Uterus (tissue), 4 donors: ENCODE results near the gene VIL1. TPM values are rescaled to one million over a fixed set of nuclear protein-coding genes. Genes with fewer than 3 reads are reported as not detected.

ENCODE experiments used
- DNase-seq, 2 donors: peaks; one replicate each; pipeline ENCODE4 v3.0.0-alpha.2; 2019 to 2020
- H3K27ac ChIP-seq, 2 donors: fragments of 200-600 bp; sonication (generic); 1 replicate in 1 of 2; 2 replicates in 1 of 2; pipeline ENCODE4 v1.5.1; 2016 to 2018
- H3K27me3 ChIP-seq, 2 donors: fragments of 200-600 bp; sonication (generic); one replicate each; pipeline ENCODE4 v1.5.1; 2018 to 2019; ENCODE audit warnings: control low read depth in 1 of 2
- H3K36me3 ChIP-seq, 2 donors: fragments of 200-600 bp; sonication (generic); one replicate each; pipeline ENCODE4 v1.5.1; 2019; ENCODE audit warnings: control low read depth in 1 of 2
- H3K4me1 ChIP-seq, 2 donors: fragments of 200-600 bp; sonication (generic); one replicate each; pipeline ENCODE4 v1.5.1; 2018 to 2019; ENCODE audit warnings: control low read depth in 1 of 2
- H3K4me3 ChIP-seq, 2 donors: fragments of 200-600 bp; sonication (generic); 1 replicate in 1 of 2; 2 replicates in 1 of 2; pipeline ENCODE4 v1.5.1; 2018 to 2019; ENCODE audit warnings: mild to moderate bottlenecking in 1 of 2
- H3K9me3 ChIP-seq, 2 donors: fragments of 200-600 bp; sonication (generic); one replicate each; pipeline ENCODE4 v1.5.1; 2019; ENCODE audit warnings: control low read depth in 1 of 2
- POLR2A ChIP-seq, 2 donors: fragments of 450-650 bp; IDR thresholded peaks; one replicate each; pipeline ENCODE4 v1.6.1; 2016; ENCODE audit warnings: antibody characterized with exemption in 2 of 2, mild to moderate bottlenecking in 1 of 2, moderate library complexity in 1 of 2
- intact Hi-C: fragments of 100-400 bp; cut with DNase I; formaldehyde crosslinking; loops from one replicate; pipeline ENCODE4 v1.15.1; 2023; ENCODE audit warnings: low total_unique reads
- total RNA-seq, 4 donors: library from RNA; depleted of rRNA in 3 of 4; stranded (reverse); fragments of >200 nt in 3 of 4; gene quantifications; one replicate each; pipeline versions ENCODE4 v1.1.0 to v1.2.4, GENCODE V29; 2014 to 2023
- TF ChIP-seq, protein P1 (sequence below), 4 experiments: fragments of 200-600 bp in 2 of 4; fragments of 450-650 bp in 2 of 4; sonication (generic) in 2 of 4; IDR thresholded peaks; one replicate each; pipeline ENCODE4 v1.5.1; 2016 to 2019; ENCODE audit warnings: antibody characterized with exemption in 4 of 4, mild to moderate bottlenecking in 2 of 4, moderate library complexity in 1 of 4
- donor health status: DM: yes; HTN: yes; CAD: no.

The VIL1 gene
- total RNA-seq, 4 donors from 2014 or later, result 0.28 to 0.59 (median 0.51) TPM; not detected in 1

DNA sequence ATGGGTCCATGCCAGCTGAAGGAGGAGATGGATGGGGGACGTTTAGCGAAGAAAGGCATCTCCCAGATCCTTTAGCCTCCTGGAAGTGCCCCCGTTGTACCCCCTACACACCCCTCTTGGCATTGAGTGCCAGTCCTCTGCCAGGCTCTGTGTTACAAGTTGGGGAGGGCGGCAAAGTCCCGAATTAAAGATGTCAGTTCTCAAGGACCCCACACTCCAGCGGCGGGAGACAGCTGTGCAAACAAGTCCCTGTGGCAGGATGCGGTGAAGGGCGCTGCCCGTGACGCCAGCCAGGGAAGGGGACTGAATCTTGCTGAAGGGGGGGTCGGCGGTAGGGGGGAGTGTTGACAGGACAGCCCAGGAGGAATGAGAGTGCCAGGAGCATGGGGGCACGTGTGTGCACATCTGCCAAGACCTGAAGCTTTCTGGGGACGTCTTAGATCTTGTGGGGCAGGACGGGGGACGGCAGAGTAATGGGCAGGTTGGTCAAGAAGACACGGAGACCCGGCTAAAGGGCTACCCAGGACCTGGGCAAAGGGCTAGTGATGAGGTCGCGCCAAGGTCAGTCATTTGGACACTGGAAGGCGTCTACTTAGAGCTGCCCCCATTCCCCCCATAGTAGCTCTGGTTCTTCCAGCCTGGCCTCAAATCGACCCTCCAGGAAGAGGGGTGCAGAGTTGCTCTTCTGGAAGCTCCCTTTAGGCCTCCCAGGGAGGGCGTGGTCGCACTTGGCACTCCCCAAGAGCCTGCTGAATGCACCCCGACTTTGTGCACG lies 22.0 kb upstream of the VIL1 start:
- peak overlapping the region; percentile 99 for H3K27ac ChIP-seq
- H3K4me1 ChIP-seq, result peaks cover 0 to 13% of the 10 kb centered on the region in 2 donors
- no peaks in the 10 kb centered on the region for H3K27me3 ChIP-seq
- no peaks in the 10 kb centered on the region for H3K9me3 ChIP-seq
- TF ChIP-seq POLR2A (IDR thresholded peaks at IDR 0.05), result no peak
- TF ChIP-seq, protein P1, sequence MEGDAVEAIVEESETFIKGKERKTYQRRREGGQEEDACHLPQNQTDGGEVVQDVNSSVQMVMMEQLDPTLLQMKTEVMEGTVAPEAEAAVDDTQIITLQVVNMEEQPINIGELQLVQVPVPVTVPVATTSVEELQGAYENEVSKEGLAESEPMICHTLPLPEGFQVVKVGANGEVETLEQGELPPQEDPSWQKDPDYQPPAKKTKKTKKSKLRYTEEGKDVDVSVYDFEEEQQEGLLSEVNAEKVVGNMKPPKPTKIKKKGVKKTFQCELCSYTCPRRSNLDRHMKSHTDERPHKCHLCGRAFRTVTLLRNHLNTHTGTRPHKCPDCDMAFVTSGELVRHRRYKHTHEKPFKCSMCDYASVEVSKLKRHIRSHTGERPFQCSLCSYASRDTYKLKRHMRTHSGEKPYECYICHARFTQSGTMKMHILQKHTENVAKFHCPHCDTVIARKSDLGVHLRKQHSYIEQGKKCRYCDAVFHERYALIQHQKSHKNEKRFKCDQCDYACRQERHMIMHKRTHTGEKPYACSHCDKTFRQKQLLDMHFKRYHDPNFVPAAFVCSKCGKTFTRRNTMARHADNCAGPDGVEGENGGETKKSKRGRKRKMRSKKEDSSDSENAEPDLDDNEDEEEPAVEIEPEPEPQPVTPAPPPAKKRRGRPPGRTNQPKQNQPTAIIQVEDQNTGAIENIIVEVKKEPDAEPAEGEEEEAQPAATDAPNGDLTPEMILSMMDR (IDR thresholded peaks at IDR 0.05), result no peak
- intact Hi-C loops, result loop anchor here (10.0 kb wide), 1 partner anchor 102 kb away; the partner anchor contains the start of gene TMBIM1
- peak; percentile 65 to 76 for DNase-seq
- no peaks in the 10 kb centered on the region for H3K36me3 ChIP-seq
- peak overlapping the region; percentile 95 for H3K4me3 ChIP-seq

DNA sequence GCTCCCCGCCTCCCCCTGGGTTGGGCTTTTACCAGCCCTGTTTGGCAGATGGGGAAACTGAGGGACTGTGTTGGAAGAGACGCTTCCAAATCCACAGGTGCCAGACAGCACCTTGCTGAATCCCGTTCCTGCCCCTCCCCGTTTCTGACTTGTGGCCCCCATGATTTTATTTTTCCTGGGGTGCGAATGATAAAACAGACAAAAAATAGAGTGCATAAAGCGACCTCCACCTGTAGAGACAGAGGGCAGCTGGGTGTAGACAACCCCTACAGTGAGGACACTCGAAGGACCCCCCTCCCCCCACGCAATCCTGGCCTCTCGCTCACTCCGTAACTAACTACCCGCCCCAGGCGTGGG lies 21.5 kb upstream of the VIL1 start:
- H3K4me1 ChIP-seq, result peaks cover 0 to 19% of the 10 kb centered on the region in 2 donors
- H3K27me3 ChIP-seq, result no peaks in the 10 kb centered on the region
- H3K4me3 ChIP-seq, result peak overlapping the region; percentile 95
- TF ChIP-seq, protein P1 (IDR thresholded peaks at IDR 0.05), result no peak
- no peak for TF ChIP-seq POLR2A (IDR thresholded peaks at IDR 0.05)
- peak overlapping the region; percentile 99 for H3K27ac ChIP-seq
- intact Hi-C loops, result loop anchor here (10.0 kb wide), 1 partner anchor 103 kb away; the partner anchor contains the start of gene TMBIM1
- H3K9me3 ChIP-seq, result no peaks in the 10 kb centered on the region
- no peaks in the 10 kb centered on the region for H3K36me3 ChIP-seq
- DNase-seq, result no peak

DNA sequence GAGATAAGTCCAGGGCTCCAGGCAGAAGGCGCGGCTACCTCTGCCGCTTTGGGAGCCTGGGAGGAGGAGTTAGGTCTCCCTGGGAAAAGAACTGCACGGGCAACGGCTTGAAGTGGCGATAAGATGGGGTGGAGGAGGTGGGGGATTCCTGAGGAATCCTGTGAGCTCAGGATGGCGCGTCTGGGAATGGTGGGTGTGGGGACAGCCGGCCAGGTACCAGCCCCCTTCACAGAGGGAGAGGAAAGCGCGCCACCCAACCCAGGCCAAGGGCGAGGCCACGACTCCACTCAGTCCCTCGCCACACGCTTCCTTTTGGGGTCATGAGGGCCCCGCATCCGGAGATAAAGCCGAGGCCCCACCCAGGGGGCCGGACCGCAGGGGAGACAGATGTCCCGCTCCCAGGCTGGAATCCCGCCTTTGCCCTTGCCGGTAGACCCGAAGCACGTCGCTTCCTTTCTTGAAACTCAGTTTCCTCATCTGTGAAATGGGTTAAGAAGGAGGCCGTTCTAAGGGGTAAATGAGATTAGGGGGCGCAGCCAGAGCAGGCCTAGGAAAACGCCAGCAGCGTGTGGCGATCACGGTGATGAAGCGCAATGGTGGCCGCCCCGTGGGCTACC lies 21.0 kb upstream of the VIL1 start:
- no peaks in the 10 kb centered on the region for H3K36me3 ChIP-seq
- DNase-seq, result peak; percentile 72 to 77
- no peaks in the 10 kb centered on the region for H3K27me3 ChIP-seq
- H3K4me3 ChIP-seq, result peak overlapping the region; percentile 95
- TF ChIP-seq POLR2A (IDR thresholded peaks at IDR 0.05), result no peak
- TF ChIP-seq, protein P1 (IDR thresholded peaks at IDR 0.05), result peak in 1 of 4 experiments; percentile 5
- no peaks in the 10 kb centered on the region for H3K9me3 ChIP-seq
- peaks cover 0 to 23% of the 10 kb centered on the region in 2 donors for H3K4me1 ChIP-seq
- intact Hi-C loops, result loop anchor here (10.0 kb wide), 1 partner anchor 103 kb away; the partner anchor contains the start of gene TMBIM1
- H3K27ac ChIP-seq, result peak overlapping the region; percentile 99

DNA sequence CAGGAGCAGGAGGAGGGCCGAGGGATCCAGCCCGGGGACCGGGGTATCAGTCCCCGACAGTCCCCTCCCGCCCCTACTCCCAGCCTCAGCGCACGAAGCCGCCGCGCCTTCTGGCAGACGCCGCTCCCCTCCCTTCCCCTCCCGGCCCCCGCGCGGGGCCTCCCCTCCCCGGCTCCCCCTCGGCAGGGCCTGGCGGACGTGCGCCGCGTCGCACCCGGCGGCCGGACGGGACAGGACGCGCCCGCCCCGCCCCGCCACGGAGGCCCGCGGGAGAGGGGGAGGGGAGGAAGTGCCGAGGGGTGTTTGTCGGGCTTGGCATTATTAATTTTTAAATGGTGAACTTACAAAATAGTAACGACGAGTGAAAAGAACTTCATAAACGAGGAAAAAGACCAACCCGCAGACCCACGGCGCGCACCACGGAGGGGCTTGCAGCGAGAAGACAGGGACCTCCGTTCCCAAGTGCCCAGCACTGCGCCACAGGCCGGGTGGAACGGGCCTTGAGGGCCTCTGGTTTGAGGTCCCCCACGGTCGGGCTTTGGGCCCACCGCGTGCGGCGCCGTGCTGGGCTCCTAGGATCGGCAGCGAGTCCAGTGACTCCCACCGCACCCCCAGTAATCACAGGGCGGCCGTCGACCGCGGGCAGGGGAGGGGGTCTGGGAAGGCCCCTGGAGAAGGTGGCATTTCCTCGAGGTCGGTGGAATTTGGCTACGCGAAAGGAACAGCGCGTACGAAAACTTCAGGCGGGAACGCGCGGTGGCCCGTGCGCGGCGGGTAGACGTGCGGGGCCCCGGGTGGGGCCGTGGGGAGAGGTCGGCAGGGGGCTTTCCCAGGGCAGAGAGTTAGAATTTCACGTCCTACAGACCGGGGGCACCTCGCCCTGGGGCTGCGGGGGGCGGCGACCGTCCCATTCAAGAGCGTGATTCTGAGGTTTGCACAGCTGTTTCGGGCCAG lies 20.2 kb upstream of the VIL1 start:
- H3K27ac ChIP-seq, result peak overlapping the region; percentile 99
- TF ChIP-seq, protein P1 (IDR thresholded peaks at IDR 0.05), result peak in 1 of 4 experiments; percentile 13
- peak in 1 of 2 donors; percentile 46 for TF ChIP-seq POLR2A (IDR thresholded peaks at IDR 0.05)
- no peaks in the 10 kb centered on the region for H3K27me3 ChIP-seq
- DNase-seq, result peak; percentile 80 to 86
- intact Hi-C loops, result loop anchor here (10.0 kb wide), 1 partner anchor 104 kb away; the partner anchor contains the start of gene TMBIM1
- H3K4me3 ChIP-seq, result peak overlapping the region; percentile 95
- H3K4me1 ChIP-seq, result peaks cover 0 to 23% of the 10 kb centered on the region in 2 donors
- H3K36me3 ChIP-seq, result no peaks in the 10 kb centered on the region
- H3K9me3 ChIP-seq, result no peaks in the 10 kb centered on the region
